Erythroblast (primary cell): ENCODE results near the gene ILK.

Source experiments
- GATA1 ChIP-seq: IDR thresholded peaks from 2 replicates; pipeline ENCODE4 v1.6.1; 2011; ENCODE audit warnings: low read depth, mild to moderate bottlenecking, control low read depth, low read length, moderate library complexity
- POLR2A ChIP-seq: IDR thresholded peaks from 2 replicates; pipeline ENCODE4 v1.6.1; 2011; ENCODE audit warnings: mild to moderate bottlenecking, low read length

GRCh38 chr11:6637871-6638270 is 34.3 kb downstream of the ILK start:
- TF ChIP-seq POLR2A (no peak), GATA1 (no peak)
